ENCODE measurements around the gene CLCA1.

DNA sequence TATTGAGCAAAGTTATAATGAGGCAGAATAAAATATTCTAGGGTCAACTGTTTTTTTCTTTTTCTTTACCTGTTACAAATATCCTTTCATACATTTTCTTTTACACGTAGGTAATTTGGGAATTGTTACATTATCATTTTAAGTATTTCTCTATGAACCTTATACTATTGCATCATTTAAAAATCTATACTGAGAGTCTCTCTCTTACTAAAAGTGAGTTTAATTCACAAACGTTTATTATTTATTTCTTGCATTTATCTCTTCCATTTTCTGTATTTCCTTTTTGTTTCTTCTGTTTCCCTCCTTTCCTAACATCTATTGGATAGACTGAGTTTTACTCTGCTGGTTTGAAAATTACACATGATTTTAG is 52.8 kb downstream of the CLCA1 start:
- TF ChIP-seq EP300 (IDR thresholded peaks at IDR 0.05) = no peak
- no peak for TF ChIP-seq POLR2A (IDR thresholded peaks at IDR 0.05)
- TF ChIP-seq, protein P1, sequence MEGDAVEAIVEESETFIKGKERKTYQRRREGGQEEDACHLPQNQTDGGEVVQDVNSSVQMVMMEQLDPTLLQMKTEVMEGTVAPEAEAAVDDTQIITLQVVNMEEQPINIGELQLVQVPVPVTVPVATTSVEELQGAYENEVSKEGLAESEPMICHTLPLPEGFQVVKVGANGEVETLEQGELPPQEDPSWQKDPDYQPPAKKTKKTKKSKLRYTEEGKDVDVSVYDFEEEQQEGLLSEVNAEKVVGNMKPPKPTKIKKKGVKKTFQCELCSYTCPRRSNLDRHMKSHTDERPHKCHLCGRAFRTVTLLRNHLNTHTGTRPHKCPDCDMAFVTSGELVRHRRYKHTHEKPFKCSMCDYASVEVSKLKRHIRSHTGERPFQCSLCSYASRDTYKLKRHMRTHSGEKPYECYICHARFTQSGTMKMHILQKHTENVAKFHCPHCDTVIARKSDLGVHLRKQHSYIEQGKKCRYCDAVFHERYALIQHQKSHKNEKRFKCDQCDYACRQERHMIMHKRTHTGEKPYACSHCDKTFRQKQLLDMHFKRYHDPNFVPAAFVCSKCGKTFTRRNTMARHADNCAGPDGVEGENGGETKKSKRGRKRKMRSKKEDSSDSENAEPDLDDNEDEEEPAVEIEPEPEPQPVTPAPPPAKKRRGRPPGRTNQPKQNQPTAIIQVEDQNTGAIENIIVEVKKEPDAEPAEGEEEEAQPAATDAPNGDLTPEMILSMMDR (IDR thresholded peaks at IDR 0.05) = no peak
- no peak for TF ChIP-seq POLR2AphosphoS5 (IDR thresholded peaks at IDR 0.05)
